ENCODE data around the gene PLAC8. TPM values are rescaled to one million over a fixed set of nuclear protein-coding genes. Genes with fewer than 3 reads are reported as not detected.
"Not testable (repeated sequence)": the region's sequence is repeated elsewhere in the genome, so short reads cannot be mapped to it uniquely, and the experiment has no call there.

The PLAC8 gene
- total RNA-seq, 2 experiments from 2014 or later, result 88.7 to 101 TPM

GRCh38 chr4:83112678-83113428 is 1.7 kb downstream of the PLAC8 start:
- intact Hi-C loops (cut with micrococcal nuclease), result loop anchor here (5.0 to 10.0 kb wide), 3 partner anchors 41 to 208 kb away; partner anchors contain the start of gene THAP9
- Mint-ChIP-seq H3K27ac (peak overlapping the region; percentile 91), H3K9me3 (no peaks in the 10 kb centered on the region), H3K4me3 (peak overlapping the region; percentile 84), H3K4me1 (ENCODE audit: low read depth) (peaks cover 35% of the 10 kb centered on the region), H3K36me3 (ENCODE audit: low read depth) (peaks cover 31% of the 10 kb centered on the region), H3K27me3 (no peaks in the 10 kb centered on the region)
- ChIA-PET POLR2A (interaction anchor here (1.0 to 2.8 kb wide), 13 partner anchors 9 to 172 kb away, joined by 3 to 27 read pairs (median 5); partner anchors contain the start of gene COQ2), CTCF (interaction anchor here (0.7 to 4.7 kb wide), 15 partner anchors 10 to 171 kb away, joined by 3 to 31 read pairs (median 3); partner anchors contain the start of gene COQ2)
- DNase-seq, result peak; percentile 71
- TF ChIP-seq CTCF (IDR thresholded peaks at IDR 0.05), result no peak
- peak; percentile 12 for ATAC-seq

- intact Hi-C loops (cut with micrococcal nuclease), result loop anchor here (5.0 to 10.0 kb wide), 3 partner anchors 40 to 207 kb away; partner anchors contain the start of gene THAP9
- no peak for ATAC-seq
- peak; percentile 42 for DNase-seq
- no peak for TF ChIP-seq CTCF (IDR thresholded peaks at IDR 0.05)
- Mint-ChIP-seq H3K4me1 (ENCODE audit: low read depth) (peaks cover 34% of the 10 kb centered on the region), H3K36me3 (ENCODE audit: low read depth) (peaks cover 31% of the 10 kb centered on the region), H3K27me3 (no peaks in the 10 kb centered on the region), H3K27ac (peak overlapping the region; percentile 91), H3K9me3 (no peaks in the 10 kb centered on the region), H3K4me3 (peak overlapping the region; percentile 84)
- ChIA-PET POLR2A (interaction anchor here (1.0 to 2.8 kb wide), 11 partner anchors 10 to 172 kb away, joined by 3 to 27 read pairs (median 5); partner anchors contain the start of gene COQ2), CTCF (interaction anchor here (0.8 to 4.7 kb wide), 11 partner anchors 9 to 172 kb away, joined by 3 to 31 read pairs (median 4); partner anchors contain the start of gene COQ2)
These were observed 2.3 kb downstream of the PLAC8 start for GRCh38 chr4:83112231-83112630.

- Mint-ChIP-seq H3K4me1 (ENCODE audit: low read depth) (peaks cover 34% of the 10 kb centered on the region), H3K4me3 (peak overlapping the region; percentile 84), H3K36me3 (ENCODE audit: low read depth) (peaks cover 31% of the 10 kb centered on the region), H3K27ac (peak overlapping the region; percentile 91)
- CTCF ChIA-PET, result interaction anchor here (0.8 to 4.7 kb wide), 11 partner anchors 11 to 149 kb away, joined by 3 to 31 read pairs (median 7); no protein-coding TSS in a partner anchor
- POLR2A ChIA-PET, result interaction anchor here (1.6 to 2.8 kb wide), 3 partner anchors 19 to 107 kb away, joined by 6 to 27 read pairs (median 7); no protein-coding TSS in a partner anchor
- not testable (repeated sequence) for ATAC-seq, H3K27me3 Mint-ChIP-seq, H3K9me3 Mint-ChIP-seq
- peak; percentile 43 for DNase-seq
- intact Hi-C loops (cut with micrococcal nuclease), result loop anchor here (2.0 to 10.0 kb wide), 4 partner anchors 39 to 207 kb away; partner anchors contain the start of gene THAP9
These were observed 2.8 kb downstream of the PLAC8 start for GRCh38 chr4:83111751-83112141.

GRCh38 chr4:83110970-83111750 is 3.4 kb downstream of the PLAC8 start:
- Mint-ChIP-seq H3K4me1 (ENCODE audit: low read depth) (peaks cover 38% of the 10 kb centered on the region), H3K27me3 (no peaks in the 10 kb centered on the region), H3K9me3 (no peaks in the 10 kb centered on the region), H3K4me3 (peak overlapping the region; percentile 84), H3K36me3 (ENCODE audit: low read depth) (peaks cover 36% of the 10 kb centered on the region), H3K27ac (peak overlapping the region; percentile 96)
- ChIA-PET CTCF (interaction anchor here (0.8 to 3.3 kb wide), 16 partner anchors 10 to 149 kb away, joined by 3 to 23 read pairs (median 7); no protein-coding TSS in a partner anchor), POLR2A (interaction anchor here (0.9 to 2.8 kb wide), 9 partner anchors 10 to 172 kb away, joined by 3 to 27 read pairs (median 3); no protein-coding TSS in a partner anchor)
- intact Hi-C loops (cut with micrococcal nuclease), result loop anchor here (2.0 to 10.0 kb wide), 4 partner anchors 39 to 206 kb away; partner anchors contain the start of gene THAP9
- peak; percentile 14 for DNase-seq
- no peak for ATAC-seq
- peak; percentile 12 for TF ChIP-seq CTCF (IDR thresholded peaks at IDR 0.05)
